GM10847 (cell line): Measurements from ENCODE around the gene CD58.

Experiments used
- POLR2A ChIP-seq: IDR thresholded peaks from 2 replicates; pipeline ENCODE4 v1.6.1; 2011; ENCODE audit not compliant: insufficient read length; ENCODE audit errors: extremely low read depth

The CD58 gene

DNA sequence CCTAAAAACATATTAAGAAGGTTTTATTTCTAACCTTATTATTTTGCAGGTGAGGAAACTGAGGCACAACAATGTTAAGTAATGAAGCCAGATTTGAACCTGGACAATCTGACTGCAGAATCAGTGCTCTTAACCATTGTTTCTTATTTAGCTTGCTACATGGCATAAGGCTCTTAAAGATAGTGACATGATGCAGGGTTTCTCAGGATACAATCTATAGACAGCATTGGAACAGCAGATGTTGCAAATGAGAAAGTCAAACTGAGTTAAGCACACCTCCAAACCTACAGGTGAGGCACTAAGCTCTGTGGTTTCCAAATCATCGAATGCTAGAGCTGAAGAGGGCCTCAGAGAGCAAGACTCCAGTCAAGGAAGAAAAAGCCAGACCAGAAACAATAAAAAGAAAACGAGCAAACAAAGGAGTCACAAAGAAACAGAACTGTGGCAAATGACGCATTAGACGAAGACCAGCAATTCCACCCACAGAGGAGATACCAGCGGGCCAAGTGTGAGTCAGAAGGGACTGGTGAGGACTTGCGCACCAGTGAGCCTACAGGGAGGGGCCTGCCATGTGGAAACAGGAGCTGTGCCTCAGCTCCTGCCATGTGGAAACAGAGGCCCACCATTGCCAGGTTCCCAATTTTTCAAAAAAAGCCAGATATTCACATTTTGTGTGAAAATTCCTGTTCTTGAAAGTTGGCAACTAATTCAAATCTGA is 14.4 kb downstream of the CD58 start:
- no peak for TF ChIP-seq POLR2A

GRCh38 chr1:116554924-116555323 is 15.9 kb downstream of the CD58 start:
- no peak for TF ChIP-seq POLR2A

GRCh38 chr1:116553386-116554115 is 17.3 kb downstream of the CD58 start:
- TF ChIP-seq POLR2A, result no peak

GRCh38 chr1:116546354-116546977 is 24.4 kb downstream of the CD58 start:
- TF ChIP-seq POLR2A, result no peak

GRCh38 chr1:116545359-116545705 is 25.5 kb downstream of the CD58 start:
- no peak for TF ChIP-seq POLR2A

- no peak for TF ChIP-seq POLR2A
Observed at GRCh38 chr1:116544588-116545358, 26.1 kb downstream of the CD58 start.

GRCh38 chr1:116540088-116540487 is 30.7 kb downstream of the CD58 start:
- no peak for TF ChIP-seq POLR2A

- TF ChIP-seq POLR2A, result no peak
Observed at GRCh38 chr1:116538544-116538943, 32.3 kb downstream of the CD58 start.

DNA sequence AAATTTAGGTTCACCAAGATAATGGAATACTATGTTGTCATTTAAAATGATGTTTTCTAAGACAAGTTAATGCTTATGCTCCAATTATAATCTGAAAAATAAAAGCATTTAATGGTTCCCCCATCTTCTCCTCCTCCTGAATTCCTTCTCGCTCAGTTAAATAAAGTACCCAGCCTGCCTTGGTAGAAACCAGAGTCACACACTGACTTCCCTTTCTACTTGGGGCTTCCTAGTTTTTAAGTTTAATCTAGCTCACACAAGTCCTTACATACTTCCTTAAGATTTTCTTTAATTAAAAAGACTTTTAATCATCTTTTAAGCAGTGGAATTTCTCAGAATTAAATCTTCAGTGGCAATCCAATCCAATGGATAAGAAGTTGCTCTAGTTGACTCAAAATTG is 32.9 kb downstream of the CD58 start:
- no peak for TF ChIP-seq POLR2A

- TF ChIP-seq POLR2A, result no peak
Observed at GRCh38 chr1:116537040-116537831, 33.6 kb downstream of the CD58 start.

DNA sequence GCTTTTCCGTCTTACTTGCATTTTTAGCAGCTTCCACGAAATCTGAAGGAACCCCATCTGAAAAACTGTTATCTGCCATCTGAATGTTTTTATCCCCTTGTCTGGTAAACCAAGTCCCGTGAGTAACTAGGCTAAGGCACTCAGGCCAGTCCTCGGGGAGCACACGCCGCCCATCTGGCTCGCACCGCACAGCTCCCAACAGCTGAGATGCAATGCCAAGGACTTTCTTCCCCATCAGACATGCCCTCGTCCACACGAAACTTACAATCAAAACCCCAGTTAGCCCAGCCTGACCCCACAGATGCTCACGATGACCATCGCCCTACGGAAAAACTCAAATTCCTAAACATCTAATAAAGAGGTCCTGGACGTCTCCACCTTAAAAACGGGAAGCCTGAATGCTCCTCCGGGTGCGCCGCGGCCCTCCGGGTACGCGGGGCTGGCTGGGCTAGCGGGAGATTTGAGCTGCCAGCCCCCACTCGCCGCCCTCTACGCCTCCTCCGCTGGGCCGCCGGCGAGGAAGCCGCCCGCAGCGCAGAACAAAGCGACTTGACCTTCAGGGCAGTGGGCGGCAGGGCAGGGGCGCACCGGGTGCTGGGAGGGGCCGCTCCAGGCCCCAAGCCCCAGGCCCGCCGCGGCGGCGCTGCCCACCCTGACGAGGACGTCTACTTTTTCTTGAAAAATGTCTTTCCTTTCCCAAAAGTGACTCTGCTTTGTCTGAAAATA is 36.6 kb downstream of the CD58 start:
- TF ChIP-seq POLR2A, result no peak

GRCh38 chr1:116533429-116533820 is 37.4 kb downstream of the CD58 start:
- no peak for TF ChIP-seq POLR2A

GRCh38 chr1:116532671-116533428 is 38.0 kb downstream of the CD58 start:
- no peak for TF ChIP-seq POLR2A
